HG03066 (cell line): ENCODE results near the gene RMRP.
A peak's percentile ranks its signal among the peaks of the same experiment; 100 is the strongest.
"Not testable (repeated sequence)": the region's sequence is repeated elsewhere in the genome, so short reads cannot be mapped to it uniquely, and the experiment has no call there.

Experiments
- ATAC-seq: cut with Tn5 transposase; IDR thresholded peaks from one replicate; pipeline ENCODE4 v1.9.1; 2021; ENCODE audit warnings: low read depth; ENCODE audit not compliant: unreplicated experiment

RMRP gene

DNA sequence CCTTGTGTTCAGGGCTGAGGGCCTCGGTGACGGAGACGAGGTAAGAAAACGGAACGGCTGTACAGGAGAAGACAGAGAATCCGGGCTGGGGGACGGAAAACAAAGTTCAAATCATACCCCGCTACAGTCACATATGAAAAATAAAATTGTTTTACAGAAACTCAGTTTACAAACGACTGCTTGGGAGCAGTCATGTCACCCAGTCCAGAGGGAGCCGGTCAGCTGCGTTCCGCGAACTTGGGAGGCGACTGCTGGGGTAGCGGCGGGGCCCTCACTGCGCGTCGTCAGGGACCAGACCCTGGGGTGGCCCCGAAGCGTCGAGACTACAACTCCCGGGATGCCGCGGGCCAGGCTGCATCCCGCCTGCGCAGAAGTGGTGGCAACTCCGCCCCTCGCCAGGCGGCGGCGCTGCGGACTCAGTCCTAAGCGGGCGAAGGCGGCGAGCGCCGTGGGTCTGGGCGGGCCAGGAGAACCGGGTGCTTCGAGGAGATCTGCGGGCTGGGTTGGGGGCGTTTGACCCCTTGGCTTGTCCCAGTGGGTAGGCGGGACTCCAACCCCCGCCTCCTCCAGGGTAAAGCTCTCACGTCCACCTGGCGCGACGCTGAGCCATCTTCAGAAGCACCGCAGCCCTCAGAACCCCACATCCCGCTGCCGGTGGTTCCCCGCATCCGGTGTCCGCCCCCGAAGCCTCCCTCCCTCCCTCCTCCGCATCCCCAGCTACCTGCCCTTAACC lies 11.1 kb downstream of the RMRP start:
- ATAC-seq, result peak; percentile 81

DNA sequence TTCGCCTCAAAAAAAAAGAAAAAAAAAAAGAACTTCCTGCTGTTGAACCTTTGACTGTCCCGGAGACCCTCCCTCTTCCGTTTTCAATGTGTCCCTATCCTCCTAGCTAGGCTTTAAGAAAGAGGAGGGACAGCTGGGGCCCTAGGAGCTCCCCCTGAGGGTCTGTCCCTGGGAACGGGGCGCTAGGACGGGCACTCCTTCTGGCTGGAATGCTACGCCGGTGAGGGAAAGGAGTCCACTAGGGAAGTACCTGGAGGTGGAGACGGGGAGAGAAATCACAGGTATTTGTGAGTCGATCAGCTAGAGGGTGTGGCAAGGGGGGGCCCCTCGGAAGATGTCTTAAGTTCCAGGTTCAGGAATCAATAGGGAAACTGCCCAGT lies 11.7 kb downstream of the RMRP start:
- ATAC-seq, result no peak

DNA sequence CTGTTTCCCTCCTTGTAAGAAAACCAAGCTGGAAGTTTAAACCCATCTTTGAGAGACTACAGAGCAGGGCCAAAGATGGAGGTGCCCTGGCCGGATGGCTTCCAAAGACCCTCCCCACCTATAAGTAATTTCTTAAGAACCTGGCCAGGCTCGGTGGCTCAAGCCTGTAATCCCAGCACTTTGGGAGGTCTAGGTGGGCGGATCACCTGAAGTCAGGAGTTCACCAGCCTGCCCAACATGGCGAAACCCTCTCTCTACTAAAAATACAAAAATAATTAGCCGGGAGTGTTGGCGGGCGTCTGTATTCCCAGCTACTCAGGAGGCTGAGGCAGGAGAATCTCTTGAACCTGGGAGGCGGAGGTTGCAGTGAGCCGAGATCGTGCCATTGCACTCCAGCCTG lies 12.1 kb downstream of the RMRP start:
- not testable (repeated sequence) for ATAC-seq

DNA sequence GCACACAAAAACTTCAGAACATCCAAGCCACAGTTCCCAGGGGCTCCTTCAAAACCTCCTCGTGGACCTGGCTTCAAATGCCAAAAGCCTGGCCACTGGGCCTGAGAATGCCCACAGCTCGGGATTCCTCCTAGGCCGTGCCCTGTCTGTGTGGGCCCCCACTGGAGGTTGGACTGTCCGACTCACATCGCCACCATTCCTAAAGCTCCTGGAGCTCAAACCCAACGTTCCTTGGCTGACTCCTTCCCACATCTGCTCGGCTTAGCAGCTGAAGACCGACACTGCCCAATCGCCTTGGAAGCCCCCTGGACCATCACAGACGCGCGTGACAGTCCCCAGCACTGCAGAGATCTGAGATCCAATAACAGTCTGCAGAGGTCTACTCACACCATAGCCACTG lies 14.8 kb downstream of the RMRP start:
- ATAC-seq, result no peak

DNA sequence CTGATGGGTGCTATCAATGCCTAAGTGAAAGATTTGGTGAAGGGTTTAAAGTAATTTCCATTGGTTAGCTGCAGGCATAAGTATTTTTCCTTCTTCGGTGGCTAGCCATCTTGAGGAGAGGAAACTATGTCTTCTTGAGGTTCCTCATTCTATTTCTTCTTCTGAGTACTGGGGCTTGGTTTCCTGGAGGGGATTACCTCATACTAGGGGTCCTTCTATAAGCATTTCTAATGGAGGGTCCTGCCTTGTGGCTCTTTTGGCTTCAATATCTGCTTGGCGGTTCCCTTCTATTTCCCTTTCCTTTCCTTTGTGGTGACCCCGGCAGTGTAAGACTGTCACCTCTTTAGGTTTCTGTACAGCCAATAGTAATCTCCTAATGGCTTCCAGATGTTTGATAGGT lies 16.3 kb downstream of the RMRP start:
- not testable (repeated sequence) for ATAC-seq

DNA sequence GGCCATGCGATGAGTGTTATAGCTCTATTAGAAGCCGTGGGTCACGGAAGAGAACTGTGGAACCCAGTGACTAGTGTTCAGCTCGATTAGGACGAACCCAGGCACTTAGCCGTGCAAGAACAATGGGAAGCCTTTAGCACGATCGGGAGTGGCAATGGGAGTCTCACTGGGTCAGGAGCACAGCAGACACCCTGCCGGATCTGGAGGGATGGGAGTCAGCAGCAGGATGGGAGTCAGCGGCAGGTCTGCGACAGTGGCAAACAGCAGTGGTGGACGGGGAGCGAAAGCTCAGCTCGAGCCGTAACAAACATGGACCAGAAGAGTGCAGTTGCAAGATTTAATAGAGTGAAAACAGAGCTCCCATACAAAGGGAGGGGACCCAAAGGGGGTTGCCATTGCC lies 17.4 kb downstream of the RMRP start:
- ATAC-seq, result not testable (repeated sequence)

DNA sequence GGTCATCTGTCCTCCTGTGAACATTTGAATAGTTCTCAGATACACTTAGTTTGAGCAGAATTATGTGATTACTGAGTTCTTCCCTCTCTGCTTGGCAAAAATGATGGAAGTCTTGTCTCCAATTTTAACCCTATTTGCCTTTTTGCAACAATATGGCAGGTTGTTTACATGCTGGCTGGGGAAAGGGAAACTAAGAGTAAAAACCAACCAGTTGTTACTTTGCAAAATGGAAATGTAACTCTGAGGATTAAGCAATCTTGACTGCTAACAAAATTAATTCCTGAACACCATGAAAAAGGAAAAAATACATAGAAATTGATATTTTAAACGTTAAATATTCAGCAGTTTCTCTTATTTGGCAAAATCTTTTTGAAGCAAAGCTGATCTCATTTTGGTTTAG lies 18.2 kb downstream of the RMRP start:
- no peak for ATAC-seq

DNA sequence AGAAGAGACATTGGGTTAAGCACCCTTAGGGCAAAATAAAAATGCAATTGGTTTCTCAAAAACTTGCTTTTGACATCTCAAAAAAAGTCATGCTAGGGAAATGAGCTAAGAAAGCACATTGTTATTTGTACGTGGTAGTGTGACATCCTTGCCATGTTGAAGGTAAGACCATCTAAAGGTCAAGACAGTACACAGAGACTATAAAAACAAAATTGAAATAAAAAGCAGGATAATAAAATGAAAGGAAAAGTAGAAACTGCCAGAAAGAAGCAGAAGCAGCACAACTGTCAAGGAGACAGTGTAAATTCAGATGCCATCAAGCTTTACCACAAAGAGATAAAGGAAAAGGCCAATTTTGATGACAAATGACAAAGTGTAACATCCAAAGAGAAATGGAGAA lies 18.6 kb downstream of the RMRP start:
- ATAC-seq, result not testable (repeated sequence)

DNA sequence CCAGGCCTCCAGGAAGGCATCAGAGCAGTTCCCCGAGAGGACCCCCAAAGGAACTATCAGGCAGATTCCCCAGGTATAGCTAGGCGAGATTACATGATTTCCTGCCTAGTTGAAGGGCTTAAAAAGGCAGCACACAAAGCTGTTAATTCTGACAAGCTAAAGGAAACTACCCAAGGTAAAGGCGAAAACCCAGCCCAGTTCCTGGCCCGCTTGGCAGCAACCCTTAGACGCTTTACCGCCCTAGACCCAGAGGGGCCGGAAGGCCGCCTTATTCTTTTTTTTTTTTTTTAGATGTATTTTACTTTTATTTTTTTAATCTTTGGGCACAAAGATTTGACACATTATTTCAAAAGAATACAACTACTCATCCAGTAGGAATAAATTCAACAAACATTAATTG lies 19.1 kb downstream of the RMRP start:
- ATAC-seq, result not testable (repeated sequence)

DNA sequence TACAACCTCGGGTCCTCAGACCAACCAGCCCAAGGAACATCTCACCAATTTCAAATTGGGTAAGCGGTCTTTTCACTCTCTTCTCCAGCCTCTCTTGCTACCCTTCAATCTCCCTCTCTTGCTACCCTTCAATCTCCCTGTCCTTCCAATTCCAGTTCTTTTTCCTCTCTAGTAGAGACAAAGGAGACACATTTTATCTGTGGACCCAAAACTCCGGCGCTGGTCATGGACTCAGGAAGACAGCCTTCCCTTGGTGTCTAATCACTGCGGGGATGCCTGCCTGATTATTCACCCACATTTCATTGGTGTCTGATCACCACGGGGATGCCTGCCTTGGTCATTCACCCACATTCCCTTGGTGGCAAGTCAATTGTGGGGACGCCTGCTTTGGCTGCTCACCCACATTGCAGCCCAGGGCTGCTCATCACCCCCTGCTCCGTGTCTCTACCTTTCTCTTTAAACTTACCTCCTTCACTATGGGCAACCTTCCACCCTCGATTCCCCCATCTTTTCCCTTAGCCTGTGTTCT lies 20.3 kb downstream of the RMRP start:
- ATAC-seq, result not testable (repeated sequence)

DNA sequence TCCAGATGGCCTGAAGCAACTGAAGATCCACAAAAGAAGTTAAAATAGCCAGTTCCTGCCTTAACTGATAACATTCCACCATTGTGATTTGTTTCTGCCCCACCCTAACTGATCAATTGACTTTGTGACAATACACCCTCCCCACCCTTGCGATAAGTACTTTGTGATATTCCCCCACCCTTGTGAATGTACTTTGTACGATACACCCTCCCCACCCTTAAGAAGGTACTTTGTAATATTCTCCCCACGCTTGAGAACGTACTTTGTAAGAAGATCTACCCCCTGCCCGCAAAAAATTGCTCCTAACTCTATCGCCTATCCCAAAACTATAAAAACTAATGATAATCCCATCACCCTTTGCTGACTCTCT lies 21.0 kb downstream of the RMRP start:
- not testable (repeated sequence) for ATAC-seq

DNA sequence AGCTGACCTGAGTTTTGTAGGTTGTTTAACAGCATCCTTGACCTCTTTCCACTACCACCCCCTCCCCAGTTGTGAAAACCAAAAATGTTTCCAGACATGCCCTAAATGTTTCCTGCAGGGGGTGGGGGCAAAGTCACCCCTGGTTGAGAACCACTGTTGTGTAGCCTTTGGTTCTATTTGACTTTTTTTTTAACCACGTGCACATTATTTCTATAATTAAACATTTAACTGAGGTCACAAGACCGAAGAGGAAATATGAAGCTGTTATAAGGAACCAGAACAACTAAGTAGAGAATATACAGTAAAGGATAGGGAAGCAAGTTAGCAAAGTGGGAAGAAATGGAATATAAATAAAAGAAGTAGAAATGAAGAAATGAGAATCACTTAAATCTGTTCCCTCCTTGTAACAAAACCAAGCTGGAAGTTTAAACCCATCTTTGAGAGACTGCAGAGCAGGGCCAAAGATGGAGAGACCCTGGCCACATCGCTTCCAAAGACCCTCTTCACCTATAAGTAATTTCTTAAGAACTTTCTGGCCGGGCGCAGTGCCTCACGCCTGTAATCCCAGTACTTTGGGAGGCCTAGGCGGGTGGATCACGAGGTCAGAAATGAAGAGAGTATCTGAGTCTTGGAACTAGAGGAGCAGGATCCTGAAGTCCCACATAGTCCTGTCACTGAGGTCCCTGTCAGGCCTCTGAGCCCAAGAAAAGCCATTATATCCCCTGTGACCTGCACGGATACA lies 21.5 kb downstream of the RMRP start:
- ATAC-seq, result no peak

DNA sequence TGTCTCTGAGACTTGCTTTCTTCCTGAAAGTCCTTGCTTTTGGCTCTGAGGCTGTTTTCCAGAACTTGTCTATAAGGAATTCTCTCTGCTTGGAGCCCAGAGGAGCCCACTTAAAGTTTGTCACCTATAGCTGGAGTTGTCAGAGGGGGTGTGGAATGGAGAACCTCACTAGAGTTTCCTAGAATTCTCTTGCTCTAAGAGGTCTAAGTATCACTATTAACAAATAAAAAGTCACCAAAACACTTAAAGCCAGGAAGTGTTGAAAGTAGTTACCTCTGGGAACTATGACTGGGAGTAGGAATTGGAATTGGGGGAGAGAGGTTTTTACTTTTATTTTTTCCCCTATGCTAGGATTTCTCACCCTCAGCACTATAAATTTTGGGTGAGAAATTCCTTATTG lies 22.1 kb downstream of the RMRP start:
- ATAC-seq, result no peak

DNA sequence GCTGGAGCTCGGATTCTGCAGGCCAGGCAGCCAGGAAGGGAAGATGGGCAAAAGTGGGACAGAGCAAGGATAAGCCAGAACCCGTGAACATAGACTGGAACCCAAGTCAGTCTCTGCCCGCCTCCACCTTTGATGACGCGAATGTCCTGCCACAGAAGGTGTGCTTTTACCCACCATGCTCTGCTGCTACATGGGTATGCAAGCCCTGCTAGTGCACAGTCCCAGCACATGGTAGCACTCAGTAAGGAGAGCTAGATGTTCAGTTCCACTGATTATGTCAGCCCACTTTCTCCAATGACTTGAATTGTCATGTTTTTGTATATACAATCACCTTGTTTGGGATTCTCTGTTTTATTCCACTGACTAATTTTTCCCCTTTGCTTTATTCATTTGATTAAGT lies 28.2 kb downstream of the RMRP start:
- no peak for ATAC-seq

DNA sequence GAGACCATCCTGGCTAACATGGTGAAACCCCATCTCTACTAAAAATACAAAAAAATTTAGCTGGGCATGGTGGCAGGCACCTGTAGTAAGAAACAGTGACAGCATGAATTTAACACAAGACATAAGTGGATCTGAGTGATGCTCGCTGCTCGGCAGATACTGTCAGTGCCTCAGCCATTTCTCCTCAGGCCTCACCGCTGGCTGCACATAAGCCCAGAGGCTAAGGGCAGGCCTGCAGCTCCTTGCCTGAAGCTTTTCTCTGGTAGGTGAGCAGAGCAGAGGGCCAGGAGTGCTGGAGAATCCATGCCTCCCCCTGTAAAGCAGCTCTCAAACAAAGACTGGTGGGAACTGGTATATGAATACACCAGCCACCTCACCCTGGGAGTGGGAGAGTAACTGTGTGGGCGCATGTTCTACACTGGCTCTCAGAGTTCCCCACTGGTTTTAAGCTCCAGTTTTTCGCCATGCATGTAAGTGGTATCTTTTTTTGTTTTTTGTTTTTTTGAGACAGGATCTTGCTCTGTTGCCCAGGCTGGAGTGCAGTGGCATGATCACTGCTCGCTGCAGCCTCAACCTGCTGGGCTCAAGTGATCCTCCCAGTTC lies 29.3 kb downstream of the RMRP start:
- no peak for ATAC-seq

DNA sequence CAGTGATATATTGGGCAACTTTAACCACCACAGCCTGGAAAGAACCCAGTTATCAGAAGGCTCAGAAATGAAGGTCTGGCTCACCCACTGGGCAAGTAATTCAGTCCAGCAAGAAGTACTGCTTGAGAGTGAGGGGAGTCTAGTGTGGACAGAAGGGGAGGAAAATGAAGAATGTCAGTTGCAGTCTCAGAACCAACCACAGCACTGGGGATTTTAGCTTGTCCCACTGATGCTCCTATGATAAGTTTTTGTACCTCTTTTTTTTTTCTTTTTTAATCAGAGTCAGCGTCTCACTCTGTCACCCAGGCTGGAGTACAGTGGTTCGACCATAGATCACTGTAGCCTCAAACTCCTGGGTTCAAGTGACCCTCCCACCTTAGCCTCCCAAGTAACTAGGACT lies 30.2 kb downstream of the RMRP start:
- no peak for ATAC-seq

DNA sequence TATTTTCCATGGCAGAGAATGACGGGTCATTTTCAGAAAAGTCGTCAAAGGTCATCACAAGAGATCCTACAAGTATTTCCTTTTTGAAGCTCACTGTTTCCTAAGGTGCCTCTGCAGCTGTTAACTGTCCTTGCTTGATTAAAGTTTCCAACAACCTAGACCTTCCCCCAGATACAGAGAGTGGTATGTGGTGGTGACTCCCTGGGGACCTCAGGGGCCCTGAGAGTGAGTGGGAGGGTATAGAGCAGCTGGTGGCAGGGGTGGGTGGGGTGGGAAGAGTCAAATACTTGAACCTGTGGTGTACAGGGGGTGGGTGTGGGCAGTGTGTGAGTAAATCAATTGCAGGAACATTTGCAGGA lies 38.0 kb downstream of the RMRP start:
- ATAC-seq, result peak; percentile 63

DNA sequence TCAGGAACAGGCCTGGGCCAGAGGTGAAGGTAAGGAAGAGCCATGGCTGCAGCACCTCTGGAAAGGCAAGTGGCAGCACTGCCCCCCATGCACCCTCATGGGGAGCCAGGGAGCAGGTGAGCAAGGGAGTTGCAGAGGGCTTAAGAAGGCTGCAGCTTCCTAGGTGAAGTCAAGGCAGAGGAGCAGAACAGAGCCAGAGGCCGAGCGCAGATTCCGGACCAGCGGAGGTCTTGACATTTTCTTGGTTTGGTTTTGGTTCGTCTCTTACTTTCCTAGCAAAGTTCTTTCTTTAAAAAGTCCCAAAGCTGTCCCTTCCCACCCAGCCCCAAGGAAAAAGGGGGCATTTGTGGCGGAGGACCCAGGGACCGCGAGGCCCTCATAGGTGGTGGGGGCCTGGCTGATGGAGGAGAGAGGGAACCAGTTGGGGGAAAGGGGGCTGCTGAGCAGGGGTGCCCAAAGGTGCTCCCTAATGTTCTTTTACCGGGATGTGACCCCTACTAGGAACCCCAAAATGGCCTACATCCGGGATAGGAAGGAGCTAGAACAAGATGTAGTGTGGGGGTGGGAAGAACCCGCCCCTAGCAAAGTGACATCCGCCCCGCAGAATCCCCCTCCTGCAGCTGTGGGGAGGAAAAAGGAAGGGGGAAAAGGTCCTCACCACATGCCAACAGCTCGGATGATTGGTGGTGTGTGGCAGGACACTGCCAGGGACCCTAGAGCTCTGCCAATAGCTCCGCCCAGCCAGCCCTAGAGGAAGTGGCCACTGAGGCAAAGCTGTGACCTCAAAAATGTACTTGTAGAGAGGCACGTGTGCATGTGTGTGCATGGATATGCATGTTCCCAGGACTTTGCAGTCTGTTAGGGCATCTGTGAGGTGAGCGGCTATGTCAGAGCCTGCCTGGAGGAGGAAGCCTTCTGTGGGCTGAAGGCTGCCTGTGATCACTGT lies 38.7 kb downstream of the RMRP start:
- ATAC-seq, result peak; percentile 41

DNA sequence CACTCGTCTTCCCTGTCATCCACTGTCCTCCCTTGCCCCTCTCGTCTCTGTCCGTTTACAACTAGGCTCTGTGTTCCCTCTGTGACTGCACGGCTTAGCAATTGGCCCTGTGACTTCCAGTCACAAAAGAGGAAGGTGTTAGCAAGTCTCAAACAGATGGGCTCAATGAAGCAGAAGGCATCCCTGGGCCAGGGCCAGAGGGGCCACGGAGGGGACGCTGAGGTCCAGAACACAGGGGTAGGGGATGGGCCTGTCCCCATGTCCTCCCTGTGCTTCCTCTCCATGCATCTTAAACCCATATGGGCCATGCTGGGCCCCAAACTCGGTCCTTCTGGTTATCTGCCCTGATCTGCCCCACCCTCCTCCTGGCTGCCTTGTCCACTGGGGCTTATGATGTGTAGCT lies 39.5 kb downstream of the RMRP start, which contains the start of gene CD72:
TSS of gene CD72 (minus strand) at position 89 of the 403 bp plus-strand sequence. CDS start 110 bp downstream, outside the sequence.
- ATAC-seq, result no peak

DNA sequence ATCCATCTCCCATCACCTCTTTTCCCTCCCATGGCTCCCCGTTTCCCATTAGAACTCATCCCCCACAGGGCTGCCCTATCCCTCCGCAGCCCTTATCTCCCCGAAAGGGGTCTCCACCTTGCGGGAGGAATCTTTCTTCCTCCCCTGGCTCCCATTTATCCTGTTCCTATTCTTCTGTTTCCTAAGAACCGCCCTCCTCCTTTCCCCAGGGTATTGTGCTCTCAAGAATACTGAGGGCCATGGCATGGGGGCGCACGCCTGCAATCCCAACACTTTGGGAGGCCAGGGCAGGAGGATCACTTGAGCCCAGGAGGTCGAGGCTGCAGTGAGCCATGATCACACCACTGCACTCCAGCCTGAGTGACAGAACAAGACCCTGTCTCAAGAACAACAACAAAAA lies 40.3 kb downstream of the RMRP start:
- ATAC-seq, result no peak
